ENCODE results near the gene ZMYND15. TPM values are rescaled to one million over a fixed set of nuclear protein-coding genes. Genes with fewer than 3 reads are reported as not detected.
A peak's percentile ranks its signal among the peaks of the same experiment; 100 is the strongest.

ZMYND15 gene
- total RNA-seq, 4 donors from 2014 or later: 0.82 to 1.4 TPM; not detected in 2

- no peaks in the 10 kb centered on the region for H3K4me1 ChIP-seq
- no peak for DNase-seq
- H3K4me3 ChIP-seq: no peak overlapping the region
- H3K36me3 ChIP-seq: no peaks in the 10 kb centered on the region
- peaks cover 35% of the 10 kb centered on the region for H3K27me3 ChIP-seq
- intact Hi-C loops (cut with DNase I; ENCODE audit: low total_unique reads) (no loop called here), in situ Hi-C loops (cut with MboI; ENCODE audit: low pct_ligation_motif_present in 1 of 4, low pct_unique_long_range_greater_than_20kb in 1 of 4, low sequenced_read_pairs in 3 of 4) (no loop called here)
- 67 to 71% methylated on average over 4 to 5 of the region's 5 CpGs for WGBS, 2 donors (ENCODE audit: low coverage in 1 of 2)
- H3K9me3 ChIP-seq: no peaks in the 10 kb centered on the region
- H3K27ac ChIP-seq: no peak overlapping the region
- TF ChIP-seq CTCF (IDR thresholded peaks at IDR 0.05): no peak
- TF ChIP-seq POLR2A (IDR thresholded peaks at IDR 0.05): no peak
- no peak for TF ChIP-seq EP300 (IDR thresholded peaks at IDR 0.05; ENCODE audit: low read depth)
- no peak for TF ChIP-seq POLR2AphosphoS5 (IDR thresholded peaks at IDR 0.05)
Observed at GRCh38 chr17:4751932-4752331, 12.3 kb downstream of the ZMYND15 start.

DNA sequence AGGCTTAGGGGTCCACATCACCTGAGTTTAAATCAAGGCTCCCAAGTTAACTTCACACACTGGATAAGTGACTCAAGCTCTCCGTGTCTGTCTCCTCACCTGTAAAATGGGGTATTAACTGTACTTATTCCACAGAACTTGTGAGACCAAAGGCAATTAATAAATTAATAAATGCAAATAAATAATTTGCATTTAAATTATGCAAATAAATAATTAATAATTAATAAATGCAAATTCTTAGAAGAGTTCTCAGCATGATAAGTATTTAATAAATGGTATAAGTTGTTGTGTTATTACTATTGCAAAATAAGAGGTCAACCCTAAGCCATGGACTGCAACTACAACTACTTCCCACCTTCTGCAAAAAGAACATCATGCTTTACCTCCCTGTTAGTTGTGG is 13.8 kb downstream of the ZMYND15 start:
- H3K4me1 ChIP-seq: no peaks in the 10 kb centered on the region
- no peak overlapping the region for H3K4me3 ChIP-seq
- 60 to 87% methylated on average over 1 of the region's 1 CpG for WGBS, 2 donors (ENCODE audit: low coverage in 1 of 2)
- no peaks in the 10 kb centered on the region for H3K9me3 ChIP-seq
- H3K27me3 ChIP-seq: peaks cover 35% of the 10 kb centered on the region
- H3K36me3 ChIP-seq: no peaks in the 10 kb centered on the region
- intact Hi-C loops (cut with DNase I; ENCODE audit: low total_unique reads) (no loop called here), in situ Hi-C loops (cut with MboI; ENCODE audit: low pct_ligation_motif_present in 1 of 4, low pct_unique_long_range_greater_than_20kb in 1 of 4, low sequenced_read_pairs in 3 of 4) (no loop called here)
- DNase-seq: no peak
- no peak overlapping the region for H3K27ac ChIP-seq
- TF ChIP-seq CTCF (IDR thresholded peaks at IDR 0.05): no peak
- no peak for TF ChIP-seq EP300 (IDR thresholded peaks at IDR 0.05; ENCODE audit: low read depth)
- no peak for TF ChIP-seq POLR2A (IDR thresholded peaks at IDR 0.05)
- no peak for TF ChIP-seq POLR2AphosphoS5 (IDR thresholded peaks at IDR 0.05)

- 31 to 62% methylated on average over 4 to 10 of the region's 10 CpGs for WGBS, 2 donors (ENCODE audit: low coverage in 1 of 2)
- intact Hi-C loops (cut with DNase I; ENCODE audit: low total_unique reads): no loop called here
- DNase-seq: no peak
Observed at GRCh38 chr17:4759776-4760236, 20.2 kb downstream of the ZMYND15 start.

DNA sequence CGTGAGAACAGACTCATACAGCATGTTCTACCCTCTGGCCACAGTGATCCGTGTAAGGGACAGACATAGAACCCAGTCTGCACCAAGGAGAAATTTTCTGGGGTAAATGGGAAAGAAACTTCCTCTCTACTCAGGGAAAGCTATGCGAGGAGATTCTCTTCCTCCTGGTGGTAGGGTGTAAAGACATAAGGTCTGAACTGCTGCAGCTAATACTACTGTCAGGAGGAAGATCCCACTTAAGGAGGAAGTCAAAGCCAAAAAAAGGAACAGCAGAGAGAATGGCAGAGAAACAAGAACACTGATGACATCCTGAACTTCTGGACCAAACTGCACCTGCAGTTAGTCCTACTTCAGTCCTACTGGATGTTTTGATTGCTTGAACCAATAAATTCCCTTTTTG is 25.0 kb downstream of the ZMYND15 start:
- Histone ChIP-seq H3K27ac (peak overlapping the region in 2 of 4 donors; percentile 10 to 50), H3K4me3 (no peak overlapping the region), H3K4me1 (no peaks in the 10 kb centered on the region), H3K27me3 (no peaks in the 10 kb centered on the region), H3K36me3 (no peaks in the 10 kb centered on the region), H3K9me3 (no peaks in the 10 kb centered on the region)
- TF ChIP-seq CTCF (IDR thresholded peaks at IDR 0.05): no peak
- TF ChIP-seq POLR2AphosphoS5 (IDR thresholded peaks at IDR 0.05): no peak
- no peak for TF ChIP-seq POLR2A (IDR thresholded peaks at IDR 0.05)
- TF ChIP-seq EP300 (IDR thresholded peaks at IDR 0.05; ENCODE audit: low read depth): no peak
- 60 to 63% methylated on average over 3 of the region's 3 CpGs for WGBS, 2 donors (ENCODE audit: low coverage in 1 of 2)
- no peak for DNase-seq
- in situ Hi-C loops (cut with MboI; ENCODE audit: low pct_ligation_motif_present in 1 of 4, low pct_unique_long_range_greater_than_20kb in 1 of 4, low sequenced_read_pairs in 3 of 4) (no loop called here), intact Hi-C loops (cut with DNase I; ENCODE audit: low total_unique reads) (no loop called here)

More at GRCh38 chr17:4759776-4760236, 20.2 kb downstream of the ZMYND15 start:
- H3K36me3 ChIP-seq: no peaks in the 10 kb centered on the region
- no peaks in the 10 kb centered on the region for H3K4me1 ChIP-seq
- in situ Hi-C loops (cut with MboI; ENCODE audit: low pct_ligation_motif_present in 1 of 4, low pct_unique_long_range_greater_than_20kb in 1 of 4, low sequenced_read_pairs in 3 of 4): no loop called here
- H3K27me3 ChIP-seq: peaks cover 5% of the 10 kb centered on the region
- H3K9me3 ChIP-seq: no peaks in the 10 kb centered on the region
- TF ChIP-seq POLR2AphosphoS5 (IDR thresholded peaks at IDR 0.05) (no peak), EP300 (IDR thresholded peaks at IDR 0.05; ENCODE audit: low read depth) (no peak), CTCF (IDR thresholded peaks at IDR 0.05) (no peak), POLR2A (IDR thresholded peaks at IDR 0.05) (no peak)
- no peak overlapping the region for H3K27ac ChIP-seq
- no peak overlapping the region for H3K4me3 ChIP-seq
